Inflammatory macrophage (primary cell): ENCODE results near the gene CDC7.
"Not testable (repeated sequence)": the region's sequence is repeated elsewhere in the genome, so short reads cannot be mapped to it uniquely, and the experiment has no call there.

Experiments used
- DNase-seq, 2 donors: peaks; one replicate each; pipeline ENCODE4 v3.0.0-alpha.2; 2020 to 2022

Gene CDC7

GRCh38 chr1:91511386-91511785 lies 10.7 kb downstream of the CDC7 start:
- peak in 1 of 2 donors; percentile 38 for DNase-seq

GRCh38 chr1:91513160-91513559 lies 12.5 kb downstream of the CDC7 start:
- DNase-seq, result no peak

GRCh38 chr1:91513706-91514105 lies 13.1 kb downstream of the CDC7 start:
- no peak for DNase-seq

- no peak for DNase-seq
These were observed 15.3 kb downstream of the CDC7 start for GRCh38 chr1:91515994-91516393.

GRCh38 chr1:91516605-91517004 lies 16.0 kb downstream of the CDC7 start:
- DNase-seq, result not testable (repeated sequence)

- not testable (repeated sequence) for DNase-seq
These were observed 18.5 kb downstream of the CDC7 start for GRCh38 chr1:91519167-91519566.

- DNase-seq, result no peak
These were observed 20.4 kb downstream of the CDC7 start for GRCh38 chr1:91520942-91521507.

GRCh38 chr1:91523482-91523881 lies 22.8 kb downstream of the CDC7 start:
- no peak for DNase-seq

- no peak for DNase-seq
These were observed 25.8 kb downstream of the CDC7 start for GRCh38 chr1:91526496-91526895.

GRCh38 chr1:91527266-91527765 lies 26.7 kb downstream of the CDC7 start:
- DNase-seq, result no peak

- DNase-seq, result no peak
These were observed 27.1 kb downstream of the CDC7 start for GRCh38 chr1:91527781-91528180.

- peak in 1 of 2 donors; percentile 14 for DNase-seq
These were observed 29.2 kb downstream of the CDC7 start for GRCh38 chr1:91529856-91530255.

GRCh38 chr1:91533361-91534024 lies 32.8 kb downstream of the CDC7 start:
- no peak for DNase-seq

GRCh38 chr1:91535441-91535840 lies 34.8 kb downstream of the CDC7 start:
- DNase-seq, result no peak

- no peak for DNase-seq
These were observed 36.8 kb downstream of the CDC7 start for GRCh38 chr1:91537281-91537986.

GRCh38 chr1:91537987-91538304 lies 37.3 kb downstream of the CDC7 start:
- DNase-seq, result no peak

GRCh38 chr1:91540910-91541309 lies 40.3 kb downstream of the CDC7 start:
- no peak for DNase-seq

- no peak for DNase-seq
These were observed 41.4 kb downstream of the CDC7 start for GRCh38 chr1:91541918-91542533.

GRCh38 chr1:91545506-91546300 lies 45.1 kb downstream of the CDC7 start:
- DNase-seq, result no peak

- no peak for DNase-seq
These were observed 45.6 kb downstream of the CDC7 start for GRCh38 chr1:91546301-91546581.

GRCh38 chr1:91546876-91547275 lies 46.2 kb downstream of the CDC7 start:
- no peak for DNase-seq

GRCh38 chr1:91548376-91549040 lies 47.9 kb downstream of the CDC7 start:
- DNase-seq, result no peak
